ENCODE measurements around the gene SAA1.
"Not testable (repeated sequence)": the region's sequence is repeated elsewhere in the genome, so short reads cannot be mapped to it uniquely, and the experiment has no call there.

SAA1 gene

DNA sequence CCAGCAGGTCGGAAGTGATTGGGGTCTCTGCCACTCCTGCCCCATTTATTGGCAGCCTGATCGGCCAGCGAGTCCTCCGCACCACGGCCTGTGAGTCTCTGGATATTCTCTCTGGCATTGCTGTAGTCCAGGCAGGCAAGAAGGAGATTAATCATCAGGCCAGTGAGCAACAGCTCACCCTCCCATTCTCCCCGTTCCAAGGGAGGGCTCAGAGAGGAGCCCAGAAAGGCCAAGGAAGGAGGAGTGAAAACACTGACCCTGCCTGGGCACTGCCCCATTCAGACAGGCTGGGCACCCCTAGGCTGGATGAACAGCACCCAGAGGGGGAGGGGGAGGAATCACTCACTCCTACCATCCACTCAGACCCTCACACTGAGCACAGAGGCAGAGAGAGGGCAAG lies 20.7 kb upstream of the SAA1 start:
- TF ChIP-seq, protein P1, sequence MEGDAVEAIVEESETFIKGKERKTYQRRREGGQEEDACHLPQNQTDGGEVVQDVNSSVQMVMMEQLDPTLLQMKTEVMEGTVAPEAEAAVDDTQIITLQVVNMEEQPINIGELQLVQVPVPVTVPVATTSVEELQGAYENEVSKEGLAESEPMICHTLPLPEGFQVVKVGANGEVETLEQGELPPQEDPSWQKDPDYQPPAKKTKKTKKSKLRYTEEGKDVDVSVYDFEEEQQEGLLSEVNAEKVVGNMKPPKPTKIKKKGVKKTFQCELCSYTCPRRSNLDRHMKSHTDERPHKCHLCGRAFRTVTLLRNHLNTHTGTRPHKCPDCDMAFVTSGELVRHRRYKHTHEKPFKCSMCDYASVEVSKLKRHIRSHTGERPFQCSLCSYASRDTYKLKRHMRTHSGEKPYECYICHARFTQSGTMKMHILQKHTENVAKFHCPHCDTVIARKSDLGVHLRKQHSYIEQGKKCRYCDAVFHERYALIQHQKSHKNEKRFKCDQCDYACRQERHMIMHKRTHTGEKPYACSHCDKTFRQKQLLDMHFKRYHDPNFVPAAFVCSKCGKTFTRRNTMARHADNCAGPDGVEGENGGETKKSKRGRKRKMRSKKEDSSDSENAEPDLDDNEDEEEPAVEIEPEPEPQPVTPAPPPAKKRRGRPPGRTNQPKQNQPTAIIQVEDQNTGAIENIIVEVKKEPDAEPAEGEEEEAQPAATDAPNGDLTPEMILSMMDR (IDR thresholded peaks at IDR 0.05; ENCODE audit: extremely low read depth, insufficient read depth, missing control alignments), result no peak
- DNase-seq (ENCODE audit: low spot score), result no peak
- in situ Hi-C loops (cut with MboI; ENCODE audit: low pct_unique_long_range_greater_than_20kb, low sequenced_read_pairs, unreplicated experiment), result no loop called here

- TF ChIP-seq, protein P1 (IDR thresholded peaks at IDR 0.05; ENCODE audit: extremely low read depth, insufficient read depth, missing control alignments), result peak; percentile 19
- peak; percentile 65 for DNase-seq (ENCODE audit: low spot score)
- in situ Hi-C loops (cut with MboI; ENCODE audit: low pct_unique_long_range_greater_than_20kb, low sequenced_read_pairs, unreplicated experiment), result not testable (repeated sequence)
Measured at GRCh38 chr11:18246379-18247190, 19.5 kb upstream of the SAA1 start.

DNA sequence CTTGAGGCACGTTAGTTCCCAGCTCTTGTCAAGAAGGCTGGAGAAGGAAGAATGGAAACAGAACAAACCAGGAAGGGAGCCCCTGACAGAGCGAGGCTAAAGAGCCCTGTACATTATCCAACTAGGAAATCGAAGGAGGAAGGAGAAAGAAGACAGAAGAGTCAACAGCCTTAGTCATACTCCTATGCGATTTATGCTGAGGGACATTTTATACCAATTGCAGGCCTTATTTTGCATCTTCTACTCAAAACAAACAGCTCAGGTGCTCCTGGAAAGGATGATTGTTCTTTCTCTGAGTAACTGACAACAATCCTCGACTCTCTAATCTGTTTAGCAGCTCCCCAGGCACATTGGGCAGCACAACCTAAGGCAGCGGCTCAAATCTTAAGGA lies 18.9 kb upstream of the SAA1 start:
- DNase-seq (ENCODE audit: low spot score); in situ Hi-C loops (cut with MboI; ENCODE audit: low pct_unique_long_range_greater_than_20kb, low sequenced_read_pairs, unreplicated experiment): not testable (repeated sequence)

DNA sequence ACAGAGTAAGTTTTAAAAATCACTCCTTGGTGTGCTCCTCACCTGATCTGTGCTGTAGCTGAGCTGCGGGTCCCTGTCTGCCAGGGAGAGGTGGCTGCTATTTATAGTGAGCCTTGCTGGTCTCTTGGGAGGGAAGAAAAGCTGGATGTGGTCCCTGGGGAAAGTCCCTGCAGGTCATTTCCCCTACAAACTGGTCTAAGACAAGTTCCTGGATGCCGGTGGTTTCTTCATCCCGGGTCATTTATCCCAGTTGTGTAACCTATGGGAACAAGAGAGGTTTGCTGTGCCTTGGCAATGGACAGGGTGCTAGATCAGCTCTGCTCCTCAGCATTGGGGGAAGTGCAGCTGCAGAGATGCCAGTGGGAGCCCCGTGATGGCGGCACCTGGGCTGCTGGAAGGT lies 17.5 kb upstream of the SAA1 start, which contains the start of gene SAA2:
TSS of gene SAA2 (minus strand) at position 108 of the 400 bp plus-strand sequence. CDS start 657 bp downstream, outside the sequence.
- DNase-seq (ENCODE audit: low spot score), result no peak
- in situ Hi-C loops (cut with MboI; ENCODE audit: low pct_unique_long_range_greater_than_20kb, low sequenced_read_pairs, unreplicated experiment), result no loop called here
- TF ChIP-seq, protein P1 (IDR thresholded peaks at IDR 0.05; ENCODE audit: extremely low read depth, insufficient read depth, missing control alignments), result no peak

- TF ChIP-seq, protein P1 (IDR thresholded peaks at IDR 0.05; ENCODE audit: extremely low read depth, insufficient read depth, missing control alignments), result no peak
- no peak for DNase-seq (ENCODE audit: low spot score)
- in situ Hi-C loops (cut with MboI; ENCODE audit: low pct_unique_long_range_greater_than_20kb, low sequenced_read_pairs, unreplicated experiment), result no loop called here
Measured at GRCh38 chr11:18253233-18253632, 12.8 kb upstream of the SAA1 start.

- in situ Hi-C loops (cut with MboI; ENCODE audit: low pct_unique_long_range_greater_than_20kb, low sequenced_read_pairs, unreplicated experiment), result no loop called here
- TF ChIP-seq, protein P1 (IDR thresholded peaks at IDR 0.05; ENCODE audit: extremely low read depth, insufficient read depth, missing control alignments), result no peak
- DNase-seq (ENCODE audit: low spot score), result no peak
Measured at GRCh38 chr11:18253778-18254338, 12.2 kb upstream of the SAA1 start.

DNA sequence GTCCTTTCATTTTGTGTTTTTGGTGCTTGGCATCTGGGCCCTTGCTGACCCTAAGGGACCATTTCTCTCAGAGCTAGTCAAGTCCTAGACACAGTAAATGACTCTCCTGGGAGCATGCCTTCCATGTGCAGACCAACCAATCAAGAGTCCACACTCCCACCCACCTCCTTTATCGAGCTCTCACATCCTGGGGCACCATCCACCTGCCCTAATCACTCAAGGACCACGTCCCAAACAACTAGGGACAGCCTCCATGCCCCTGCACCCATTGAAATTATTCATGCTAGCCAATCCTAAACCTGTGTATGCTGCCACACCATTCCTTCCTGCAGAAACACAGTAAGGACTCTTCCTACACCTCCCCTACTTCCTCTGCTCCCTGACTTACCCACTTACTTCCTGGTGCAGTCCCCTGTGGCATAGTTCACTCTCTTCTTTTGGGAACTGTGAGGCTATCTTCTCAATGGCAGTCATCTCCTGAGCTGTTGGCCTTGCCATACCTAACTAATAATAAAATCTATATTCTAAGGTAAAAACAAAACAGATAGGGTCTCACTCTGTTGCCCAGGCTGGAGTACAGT lies 11.2 kb upstream of the SAA1 start:
- TF ChIP-seq, protein P1 (IDR thresholded peaks at IDR 0.05; ENCODE audit: extremely low read depth, insufficient read depth, missing control alignments), result no peak
- no peak for DNase-seq (ENCODE audit: low spot score)
- in situ Hi-C loops (cut with MboI; ENCODE audit: low pct_unique_long_range_greater_than_20kb, low sequenced_read_pairs, unreplicated experiment), result no loop called here

Data from GM13977 (cell line).